ENCODE data around the gene MATN4.

MATN4 gene

DNA sequence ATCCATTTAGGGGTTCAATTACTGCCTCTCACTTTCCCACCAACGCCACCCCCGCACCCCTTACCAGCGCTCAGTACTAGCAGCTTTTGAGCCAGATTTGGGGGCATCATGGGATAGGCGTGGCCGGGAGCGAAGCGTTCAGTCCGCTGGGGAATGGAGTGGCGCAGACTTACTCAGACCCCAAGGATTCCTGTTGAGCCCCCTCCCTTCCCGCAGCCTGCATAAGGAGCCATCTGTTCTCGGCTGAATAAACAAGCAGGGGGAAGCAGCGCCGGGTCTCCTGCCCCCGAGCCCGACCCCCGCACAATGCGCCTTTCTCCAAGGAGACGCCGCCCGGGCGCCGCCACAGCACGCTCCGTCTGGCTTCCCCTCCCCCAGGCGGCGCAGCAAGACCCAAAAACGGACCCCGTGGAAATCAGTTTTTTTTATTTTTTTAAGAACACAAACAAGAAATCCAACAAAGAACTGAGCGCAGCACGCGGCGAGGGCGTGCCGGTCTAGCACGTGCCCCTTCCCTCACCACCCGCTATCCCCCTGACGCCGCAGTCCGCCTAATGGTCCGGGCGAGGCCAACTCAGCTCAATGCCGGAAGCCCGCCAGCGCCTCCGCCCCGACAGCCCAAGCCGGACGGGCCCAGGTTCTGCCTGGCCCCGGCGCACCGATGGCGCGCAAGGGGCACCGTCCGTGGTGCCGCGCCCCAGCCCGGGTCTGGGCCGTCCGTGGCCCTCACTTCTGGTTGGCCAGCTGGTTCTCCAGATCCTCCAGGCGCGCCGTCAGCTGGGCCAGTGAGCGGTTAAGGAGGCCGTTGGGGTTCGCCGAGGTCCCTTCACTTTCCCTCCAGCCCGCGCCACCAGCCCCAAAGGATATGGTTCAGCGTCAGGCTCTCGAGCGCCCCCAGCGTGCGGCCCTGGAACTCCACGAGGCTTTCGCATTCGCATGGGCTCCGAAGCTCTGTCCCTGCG, 14.8 kb downstream of the MATN4 start:
- peak overlapping the region; percentile 40 for H3K4me3 ChIP-seq (ENCODE audit: low read depth, low read length)

DNA sequence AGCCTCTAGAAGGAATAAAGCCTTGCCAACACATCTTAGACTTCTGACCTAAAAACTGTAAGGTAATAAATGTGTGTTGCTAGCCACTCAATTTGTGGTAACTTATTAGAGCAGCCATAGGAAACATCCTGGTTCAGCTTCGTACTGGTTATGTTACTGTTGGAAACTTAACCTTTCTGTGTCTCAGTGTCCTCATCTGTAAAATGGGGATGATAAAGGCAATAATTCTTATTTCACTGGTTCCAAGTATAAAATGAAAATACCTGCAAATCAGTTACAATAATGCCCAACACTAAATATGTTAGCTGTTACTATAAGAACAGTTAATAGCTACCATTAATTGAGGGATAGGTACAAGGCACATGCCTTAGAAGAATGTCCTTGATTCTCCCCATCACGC, 15.8 kb downstream of the MATN4 start:
- no peak overlapping the region for H3K4me3 ChIP-seq (ENCODE audit: low read depth, low read length)

DNA sequence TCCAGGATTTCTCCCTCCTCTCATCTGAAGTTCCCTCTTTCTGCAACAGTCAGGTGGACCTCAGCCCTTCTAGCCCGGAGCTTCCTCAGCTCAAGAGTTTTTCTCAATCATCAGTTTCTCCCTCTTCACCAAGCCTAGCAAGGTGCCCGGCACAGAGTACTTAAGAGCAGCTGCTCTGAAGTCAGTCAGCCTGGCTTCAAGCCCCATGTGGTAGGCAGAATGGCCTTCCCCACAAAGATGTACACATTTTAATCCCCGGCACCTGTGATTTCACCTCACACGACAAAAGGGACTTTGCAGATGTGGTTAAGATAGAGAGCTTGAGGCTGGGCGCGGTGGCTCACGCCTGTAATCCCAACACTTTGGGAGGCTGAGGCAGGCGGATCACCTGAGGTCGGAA, 16.6 kb downstream of the MATN4 start:
- H3K4me3 ChIP-seq (ENCODE audit: low read depth, low read length): no peak overlapping the region

DNA sequence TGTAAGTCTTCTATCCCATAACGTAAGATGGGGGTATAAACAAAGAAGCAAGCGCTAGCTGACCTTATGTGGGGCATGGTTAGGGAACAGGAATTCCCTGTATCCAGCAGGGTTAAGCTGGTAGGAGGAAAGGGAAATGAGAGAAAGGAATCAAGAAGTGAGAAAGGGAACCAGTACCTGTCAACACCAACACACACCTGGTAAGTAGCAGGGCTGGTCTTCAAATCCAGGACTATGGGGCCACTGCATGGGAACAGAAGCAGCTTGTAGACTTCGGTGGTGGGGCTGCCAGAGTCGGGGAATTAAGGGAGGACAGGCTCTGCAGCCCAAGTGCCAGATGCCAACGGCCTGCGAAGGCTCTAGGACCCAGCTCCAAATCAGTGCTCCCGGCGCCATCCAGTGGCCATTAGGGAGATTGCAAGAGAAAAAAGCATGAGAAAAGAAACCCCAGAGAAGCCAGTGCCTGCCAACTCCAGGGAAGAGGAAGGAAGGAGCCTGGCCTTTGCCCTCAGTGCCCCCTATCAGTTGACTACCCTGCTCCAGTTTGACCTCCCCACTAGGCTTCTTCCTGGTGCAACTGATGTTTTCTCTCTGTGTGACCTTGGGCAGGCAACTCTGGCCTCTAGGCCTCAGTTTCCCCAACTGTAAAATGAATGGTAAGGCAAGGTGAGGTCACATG, 17.3 kb downstream of the MATN4 start:
- no peak overlapping the region for H3K4me3 ChIP-seq (ENCODE audit: low read depth, low read length)

DNA sequence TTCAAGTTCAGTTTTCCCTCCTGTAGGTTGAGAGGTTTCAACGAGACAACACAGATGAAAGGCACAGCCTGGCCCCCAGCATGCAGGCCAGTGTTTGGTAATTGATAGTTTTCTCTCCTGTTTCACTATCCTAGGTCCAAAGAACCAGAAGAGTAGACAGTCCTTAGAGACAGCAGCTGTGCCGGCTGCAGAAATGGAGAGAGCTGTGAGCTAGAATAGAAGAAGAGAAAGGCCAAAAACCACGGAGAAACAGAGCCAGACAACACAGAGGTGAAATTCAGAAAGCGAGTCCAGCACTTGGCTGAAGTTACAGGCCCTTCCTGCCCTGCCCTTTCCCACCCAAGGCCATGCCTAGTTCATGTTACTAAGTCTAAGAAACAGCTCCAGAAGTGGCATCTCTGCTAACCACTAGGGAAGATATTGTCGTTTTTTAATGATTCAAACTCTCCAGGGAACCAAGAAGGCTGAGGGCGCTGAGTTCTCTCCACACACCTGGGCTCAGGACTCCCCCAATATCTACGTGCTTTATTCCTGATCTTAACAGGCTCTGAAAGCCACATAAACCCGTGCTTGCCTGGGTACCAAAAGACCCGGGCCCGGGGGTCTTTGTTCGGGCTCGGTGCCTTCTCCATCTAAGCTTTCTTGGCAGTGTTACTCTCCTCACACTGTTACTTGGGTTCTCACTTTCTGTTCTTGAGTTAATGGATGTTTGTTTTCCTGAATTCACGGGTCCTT, 18.0 kb downstream of the MATN4 start:
- H3K4me3 ChIP-seq (ENCODE audit: low read depth, low read length): no peak overlapping the region

DNA sequence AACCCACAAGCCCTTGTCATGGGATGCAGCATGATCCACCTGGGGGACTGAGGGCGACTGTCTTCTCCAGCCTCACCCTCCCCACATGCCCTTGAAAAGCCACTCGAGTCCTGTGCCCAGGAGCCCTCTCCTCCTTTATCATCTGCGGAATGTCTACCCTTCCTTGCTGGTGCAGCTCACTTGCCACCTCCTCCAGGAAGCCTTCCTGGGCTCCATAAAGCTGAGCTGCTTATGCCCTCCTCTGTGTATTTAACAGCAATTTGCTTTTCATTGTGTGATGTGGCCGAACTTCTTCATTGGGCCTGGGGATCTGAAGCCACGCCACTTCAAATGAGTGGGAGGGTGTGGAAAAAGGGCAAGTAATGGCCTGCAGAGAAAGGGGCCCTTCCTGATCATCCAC, 19.2 kb downstream of the MATN4 start:
- H3K4me3 ChIP-seq (ENCODE audit: low read depth, low read length): no peak overlapping the region

DNA sequence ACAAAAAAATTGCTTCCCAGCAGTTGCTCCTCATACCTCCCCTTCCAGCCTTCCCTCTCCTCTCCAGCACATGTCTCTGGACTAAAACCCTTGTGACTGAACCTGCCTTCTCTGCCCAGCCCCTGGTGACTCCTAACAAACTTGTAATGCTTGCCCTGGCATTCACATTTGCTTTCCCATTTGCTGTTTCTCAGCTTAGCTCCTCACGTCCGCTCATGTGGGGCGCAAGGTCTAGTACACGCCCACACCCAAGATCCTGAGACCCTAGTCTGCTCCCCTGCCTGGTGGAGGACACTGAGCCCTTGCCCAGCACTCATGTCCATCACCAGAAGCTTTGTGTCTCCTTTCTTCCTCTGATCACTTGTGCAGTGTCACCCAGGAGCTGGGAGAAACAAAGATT, 19.7 kb downstream of the MATN4 start:
- H3K4me3 ChIP-seq (ENCODE audit: low read depth, low read length): no peak overlapping the region

DNA sequence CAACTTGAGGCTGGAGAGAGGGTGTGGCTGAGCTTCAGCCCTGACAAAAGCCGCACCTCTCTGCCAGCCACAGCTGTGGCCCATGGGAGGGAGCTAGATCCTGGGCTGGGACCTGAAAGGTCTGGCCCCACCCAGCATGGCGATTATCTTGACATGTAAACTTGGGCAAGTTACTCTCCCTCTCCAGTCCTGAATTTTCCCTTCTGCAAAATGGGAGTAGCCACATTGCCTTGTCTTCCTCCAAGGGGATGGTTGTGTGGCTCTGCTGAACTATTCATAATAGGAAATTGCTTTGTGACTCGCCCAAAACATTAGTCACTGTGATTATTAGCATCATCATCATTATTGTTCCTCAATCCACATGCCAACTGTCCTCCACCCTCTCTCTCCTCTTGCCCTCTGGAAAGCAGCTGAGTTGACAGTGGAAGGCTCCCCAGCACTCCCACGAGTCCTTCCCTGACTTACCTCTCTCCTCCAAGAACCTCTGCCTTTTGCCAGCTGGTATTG, 24.5 kb downstream of the MATN4 start:
- no peak overlapping the region for H3K4me3 ChIP-seq (ENCODE audit: low read depth, low read length)

DNA sequence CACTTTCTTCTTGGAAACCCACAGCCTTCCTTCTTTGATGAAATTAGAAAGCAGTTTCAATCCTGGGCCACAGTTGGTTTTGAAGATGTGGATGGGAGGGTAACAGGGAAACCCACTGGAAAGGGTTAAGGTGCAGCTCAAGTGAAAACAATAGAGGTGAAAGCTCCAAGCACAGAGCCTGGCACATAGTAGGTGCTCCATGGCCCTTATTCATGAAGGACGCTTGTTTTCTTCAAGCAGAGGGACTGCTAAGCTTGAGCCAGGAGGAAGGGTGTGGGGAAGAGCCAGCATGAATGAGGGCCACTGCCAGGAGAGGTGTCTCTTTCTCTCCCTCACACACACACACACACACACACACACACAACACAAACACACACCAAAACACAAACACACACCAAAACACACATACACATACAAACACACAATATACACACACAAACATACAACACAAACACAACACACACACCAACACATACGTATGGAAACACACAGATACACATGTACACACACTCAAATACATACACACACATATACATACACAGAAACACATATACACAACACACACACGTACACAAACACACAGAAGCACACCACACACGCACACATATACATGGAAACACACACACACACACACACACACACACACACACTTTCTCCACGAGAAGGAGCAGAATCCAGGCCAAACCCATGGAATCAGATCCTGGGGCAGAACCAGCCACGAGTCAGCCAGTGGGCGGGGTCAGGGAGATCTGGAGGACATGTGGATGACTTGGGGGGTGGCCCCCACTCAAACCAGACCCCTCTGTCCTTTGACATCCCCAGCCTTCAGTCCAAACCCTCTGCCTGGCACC, 25.2 kb downstream of the MATN4 start:
- H3K4me3 ChIP-seq (ENCODE audit: low read depth, low read length): no peak overlapping the region

DNA sequence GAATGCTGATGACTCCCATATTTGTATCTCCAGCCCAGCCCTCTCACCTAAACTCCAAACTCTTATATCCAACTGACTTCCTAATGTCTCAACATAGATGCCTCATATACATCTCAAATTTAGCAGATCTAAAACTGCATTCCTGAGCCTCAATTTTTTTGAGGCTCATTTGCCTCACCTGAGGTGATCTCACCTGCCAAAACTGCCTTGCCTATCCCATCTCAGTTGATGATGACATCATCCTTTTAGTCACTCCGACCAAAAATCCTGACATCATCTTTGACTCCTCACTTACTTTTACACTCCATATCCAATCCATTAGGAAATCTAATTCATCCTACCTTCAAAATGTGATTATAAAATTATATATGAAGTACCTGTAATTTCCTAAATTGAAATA, 28.1 kb downstream of the MATN4 start:
- no peak overlapping the region for H3K4me3 ChIP-seq (ENCODE audit: low read depth, low read length)

DNA sequence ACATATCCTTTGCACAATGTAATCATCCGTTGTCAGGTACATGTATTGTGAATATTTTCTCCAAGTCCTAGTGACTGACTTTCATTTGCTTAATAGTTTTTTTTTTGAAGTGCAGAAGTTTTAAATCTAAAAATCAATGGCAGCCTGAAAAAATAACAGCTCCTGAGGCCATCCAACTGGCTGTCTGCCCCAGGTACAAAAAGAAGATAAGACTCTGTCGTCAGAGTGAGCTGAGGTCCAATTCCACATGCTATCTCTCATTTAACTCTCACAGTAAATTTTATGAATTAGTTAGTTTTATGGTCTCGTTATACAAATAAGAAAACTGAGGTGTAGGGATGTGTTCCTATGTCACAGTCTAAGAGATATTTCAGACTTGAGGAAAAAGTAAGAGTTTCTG, 32.8 kb downstream of the MATN4 start:
- no peak overlapping the region for H3K4me3 ChIP-seq (ENCODE audit: low read depth, low read length)

DNA sequence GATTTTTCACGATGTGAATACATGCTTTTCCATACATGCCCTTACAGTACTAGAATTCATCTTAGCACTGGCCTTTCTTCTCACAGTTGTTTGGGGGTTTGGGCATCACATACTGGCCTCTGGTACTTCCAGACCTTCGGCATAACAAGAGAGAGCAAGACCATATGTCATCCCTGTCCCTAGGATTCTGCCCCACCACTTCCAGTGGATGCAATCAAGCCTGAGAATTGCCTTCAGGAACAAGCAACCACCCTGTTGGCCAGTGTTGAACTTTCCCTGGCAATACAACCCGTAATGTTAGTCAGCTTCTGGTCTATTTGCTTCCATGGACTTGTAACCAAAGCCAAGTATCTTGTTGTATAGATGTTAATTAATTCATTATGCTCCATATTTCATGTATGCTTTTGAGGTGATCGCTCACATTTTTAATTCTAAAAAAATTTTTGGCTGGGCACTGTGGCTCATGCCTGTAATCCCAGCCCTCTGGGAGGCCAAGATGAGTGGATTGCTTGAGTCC, 38.3 kb downstream of the MATN4 start:
- H3K4me3 ChIP-seq (ENCODE audit: low read depth, low read length): no peak overlapping the region

DNA sequence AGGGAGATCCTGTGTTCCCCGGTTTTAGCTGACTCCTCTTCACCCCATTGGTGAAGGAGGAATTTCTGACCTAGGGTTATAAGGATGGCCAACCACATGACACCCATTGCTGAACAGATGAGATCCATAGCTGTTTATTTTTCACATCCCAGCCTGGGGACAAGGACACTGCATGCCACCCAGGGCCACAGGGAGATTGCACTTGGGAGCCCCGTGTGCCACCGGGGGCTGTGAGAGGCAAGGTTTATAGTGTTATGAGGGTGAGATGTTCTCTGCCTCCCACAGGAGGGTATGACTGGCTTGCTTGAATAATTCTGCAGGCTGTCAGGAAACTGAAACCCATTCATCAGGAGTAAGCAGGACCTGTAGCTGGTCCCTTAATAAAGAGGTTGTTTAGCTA, 39.0 kb downstream of the MATN4 start:
- no peak overlapping the region for H3K4me3 ChIP-seq (ENCODE audit: low read depth, low read length)

DNA sequence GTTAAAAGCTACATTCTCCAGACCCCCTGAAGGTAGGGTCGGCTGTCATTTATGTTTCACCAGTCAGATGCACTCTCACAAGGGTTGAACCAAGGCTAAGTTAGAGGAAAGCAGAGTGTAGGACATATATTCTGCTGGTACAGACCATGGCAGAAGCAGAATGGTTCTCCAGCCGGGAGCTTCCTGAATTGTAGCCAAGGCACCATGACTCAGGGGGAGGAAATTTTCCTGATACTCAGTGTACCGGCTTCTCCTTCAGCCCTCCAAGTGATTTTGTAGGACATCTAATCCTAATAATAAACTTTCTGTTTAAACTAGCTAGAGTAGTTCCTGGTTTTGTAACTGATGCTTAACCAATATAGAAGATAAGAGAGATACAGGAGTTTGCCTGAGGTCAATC, 39.6 kb downstream of the MATN4 start:
- H3K4me3 ChIP-seq (ENCODE audit: low read depth, low read length): no peak overlapping the region

DNA sequence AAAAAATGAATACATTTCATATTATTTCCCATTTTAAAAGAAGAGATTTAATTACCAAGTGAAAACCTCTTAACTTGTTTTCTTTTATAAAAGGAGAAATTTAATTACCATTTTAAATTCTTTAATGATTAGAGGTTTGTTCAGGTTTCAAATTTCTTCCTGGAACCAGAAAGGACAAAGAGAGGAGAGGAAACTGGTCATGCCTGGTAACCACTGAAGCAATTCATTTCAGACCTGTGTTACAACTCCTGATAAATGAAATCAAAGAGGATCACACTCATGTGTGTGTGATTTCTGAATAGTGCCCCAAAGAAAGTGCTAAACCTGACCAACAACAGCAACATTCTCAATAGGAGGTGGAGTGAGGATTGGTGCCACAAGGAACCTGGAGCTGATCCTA, 41.1 kb downstream of the MATN4 start:
- no peak overlapping the region for H3K4me3 ChIP-seq (ENCODE audit: low read depth, low read length)

DNA sequence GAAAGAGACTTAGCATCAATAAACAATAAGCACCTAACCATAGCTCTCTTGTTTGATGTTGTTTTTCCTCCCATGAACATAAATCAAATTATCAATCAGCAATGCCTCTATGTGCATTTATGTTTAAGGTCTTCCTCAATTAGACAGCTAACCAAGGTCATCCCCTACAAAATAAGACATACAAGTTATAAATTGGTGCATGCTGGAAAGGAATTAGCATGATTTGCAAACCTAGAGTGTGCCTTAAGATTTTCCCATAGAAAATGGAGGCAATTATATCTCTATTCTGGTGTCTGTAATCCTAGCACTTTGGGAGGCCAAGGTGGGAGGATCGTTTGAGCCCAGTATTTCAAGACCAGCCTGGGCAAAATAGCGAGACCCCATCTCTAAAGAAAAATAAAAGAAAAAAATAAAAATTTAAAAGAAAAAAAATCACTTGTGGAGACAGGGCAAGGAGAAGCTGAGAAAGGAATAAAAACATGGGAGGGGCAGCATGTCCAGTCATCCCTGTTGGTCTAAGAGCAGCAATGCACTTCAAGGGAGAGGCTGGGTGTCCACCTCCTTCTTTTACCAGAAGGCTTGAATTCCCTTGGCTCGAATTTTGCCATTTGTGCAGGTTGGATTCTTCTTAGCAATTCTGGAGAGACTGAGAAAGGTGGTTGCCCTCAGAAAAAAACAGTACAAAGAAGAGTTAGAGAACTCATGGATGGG, 44.4 kb downstream of the MATN4 start:
- H3K4me3 ChIP-seq (ENCODE audit: low read depth, low read length): no peak overlapping the region

DNA sequence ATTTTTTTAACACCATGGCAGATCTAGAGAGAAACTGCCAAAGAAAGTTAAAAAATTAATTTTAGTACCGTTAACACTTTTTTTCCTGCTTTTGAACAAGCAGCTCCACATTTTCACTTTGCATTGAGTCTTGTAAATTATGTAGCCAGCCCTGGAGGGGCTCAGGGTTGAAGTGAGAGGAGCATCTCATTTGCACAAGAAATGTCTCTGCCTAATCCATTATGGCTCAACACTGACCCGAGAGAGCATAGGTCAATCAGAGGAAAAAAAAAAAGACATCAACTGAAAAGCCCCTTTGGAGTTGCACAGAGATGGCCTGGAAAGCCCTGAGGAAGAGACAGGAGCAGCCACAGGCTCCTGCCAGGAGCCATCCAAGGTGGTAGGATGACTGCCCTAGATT, 49.4 kb downstream of the MATN4 start:
- no peak overlapping the region for H3K4me3 ChIP-seq (ENCODE audit: low read depth, low read length)

DNA sequence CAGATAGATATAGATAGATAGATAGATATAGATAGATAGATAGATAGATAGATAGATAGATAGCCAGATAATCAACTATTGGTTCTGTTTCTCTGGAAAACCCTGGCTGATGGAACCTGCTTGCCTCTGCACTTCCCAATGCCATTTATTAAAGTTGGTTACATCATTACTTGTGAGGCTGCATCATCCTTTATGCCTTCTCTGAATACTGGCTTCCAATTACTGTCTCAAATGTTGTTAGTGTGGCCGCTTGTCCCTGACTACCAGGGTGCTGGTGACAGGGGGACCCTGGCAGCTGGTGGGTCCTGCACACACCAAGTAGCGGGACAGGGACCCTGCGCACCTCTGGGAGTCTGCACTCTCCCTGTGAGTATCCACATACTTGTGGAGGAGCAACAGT, 49.8 kb downstream of the MATN4 start:
- no peak overlapping the region for H3K4me3 ChIP-seq (ENCODE audit: low read depth, low read length)

DNA sequence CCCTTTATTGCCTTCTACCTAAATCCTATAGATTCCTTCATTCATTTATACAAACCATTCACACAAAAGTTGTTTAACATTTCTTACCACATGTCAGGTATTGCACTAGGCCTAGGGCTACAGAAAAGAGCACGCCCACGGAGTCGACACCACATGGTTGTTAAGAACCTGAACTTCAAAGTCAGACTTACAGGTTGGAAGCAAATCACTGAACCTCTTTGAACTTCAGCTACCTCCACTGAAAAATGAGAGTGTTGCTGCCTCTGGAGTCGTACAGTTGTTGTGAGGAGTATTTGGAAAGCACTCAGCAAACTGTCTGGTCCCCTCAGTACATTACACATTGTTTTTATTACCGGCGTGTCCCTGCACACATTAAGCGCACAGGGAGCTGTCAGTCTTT, 50.4 kb downstream of the MATN4 start:
- no peak overlapping the region for H3K4me3 ChIP-seq (ENCODE audit: low read depth, low read length)

DNA sequence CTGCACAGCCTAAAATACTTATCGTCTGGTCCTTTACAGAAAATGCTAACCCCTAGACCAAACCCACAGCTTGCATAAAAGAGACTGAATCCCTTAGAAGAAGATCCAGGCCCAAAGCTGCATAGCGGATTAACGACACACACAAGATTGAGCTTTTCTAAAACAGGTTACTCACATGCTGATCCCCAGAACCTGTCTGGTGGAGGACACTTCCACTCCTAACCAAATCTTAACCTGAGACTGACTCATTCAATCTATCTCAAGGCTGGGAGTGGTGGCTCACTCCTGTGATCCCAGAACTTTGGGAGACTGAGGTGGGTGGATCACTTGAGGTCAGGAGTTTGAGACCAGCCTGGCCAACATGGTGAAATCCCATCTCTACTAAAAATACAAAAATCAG, 50.9 kb downstream of the MATN4 start:
- no peak overlapping the region for H3K4me3 ChIP-seq (ENCODE audit: low read depth, low read length)
